Glomerular visceral epithelial cell (primary cell): Measurements from ENCODE around the gene FMO2.
"Not testable (repeated sequence)": the region's sequence is repeated elsewhere in the genome, so short reads cannot be mapped to it uniquely, and the experiment has no call there.

Experiments used
- DNase-seq: peaks from one replicate; pipeline ENCODE4 v3.0.0-alpha.2; 2016; ENCODE audit errors: extremely low spot score

The FMO2 gene

GRCh38 chr1:171219346-171220080 lies 34.4 kb downstream of the FMO2 start:
- DNase-seq: no peak

DNA sequence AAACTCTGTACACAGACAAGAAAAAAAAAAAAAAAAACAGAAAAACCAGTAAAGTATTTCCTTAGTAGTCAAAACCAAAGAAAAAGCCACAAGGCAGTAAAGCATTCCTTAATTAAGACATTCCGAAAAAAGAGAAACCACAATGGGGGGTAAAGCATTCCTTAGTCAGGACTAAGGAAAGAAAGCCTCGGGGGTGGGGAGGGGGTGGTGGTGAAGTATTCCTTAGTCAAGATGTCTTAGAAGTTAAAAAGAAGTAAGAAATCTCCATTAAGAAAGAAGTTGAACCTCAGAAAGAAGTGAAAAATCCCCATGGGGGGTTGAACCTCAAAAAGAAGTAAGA lies 35.0 kb downstream of the FMO2 start:
- DNase-seq: peak; percentile 78

DNA sequence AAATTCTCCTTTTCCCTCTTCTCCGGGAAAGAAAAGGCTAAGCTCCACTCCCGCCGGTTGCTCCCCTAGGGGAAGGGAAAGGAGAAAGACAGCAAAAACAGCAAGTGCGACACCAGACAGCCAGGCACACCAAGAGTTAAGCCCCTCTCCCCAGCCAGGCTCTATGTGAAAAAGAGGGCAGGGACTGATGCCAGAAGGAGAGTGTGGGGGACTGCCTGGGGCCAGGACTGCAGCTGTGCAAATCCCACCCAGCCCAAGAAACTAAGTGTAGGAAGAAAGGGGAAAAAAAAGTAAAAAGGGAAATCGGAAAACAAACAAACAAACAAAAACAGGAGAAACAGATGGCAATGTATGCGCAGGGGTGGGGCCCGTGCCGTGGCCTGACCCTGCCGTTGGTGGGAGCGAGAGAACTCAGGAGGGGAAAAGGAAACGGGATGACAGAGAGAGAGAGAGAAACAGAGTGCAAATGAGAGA lies 35.5 kb downstream of the FMO2 start:
- DNase-seq: peak; percentile 29

GRCh38 chr1:171221665-171222591 lies 36.8 kb downstream of the FMO2 start:
- DNase-seq: peak; percentile 26

DNA sequence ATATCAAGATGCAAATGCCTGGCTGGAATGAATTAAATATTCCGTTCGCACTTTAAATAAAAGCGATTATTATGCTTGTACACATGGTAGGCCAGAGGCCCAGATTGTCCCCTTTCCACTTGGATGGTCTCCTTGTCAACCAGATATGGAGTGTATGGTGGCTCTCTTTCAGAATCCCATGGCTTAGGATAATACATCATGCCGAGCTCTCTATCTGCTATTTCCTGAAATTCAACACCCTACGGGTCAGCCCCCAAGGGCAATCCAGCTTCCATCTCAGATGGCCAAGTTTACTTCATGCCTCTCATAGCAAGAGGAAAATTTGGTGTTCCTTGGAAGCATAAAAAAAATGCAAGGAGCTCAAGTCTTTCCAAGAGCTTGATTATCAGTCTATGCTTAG lies 37.8 kb downstream of the FMO2 start:
- no peak for DNase-seq

DNA sequence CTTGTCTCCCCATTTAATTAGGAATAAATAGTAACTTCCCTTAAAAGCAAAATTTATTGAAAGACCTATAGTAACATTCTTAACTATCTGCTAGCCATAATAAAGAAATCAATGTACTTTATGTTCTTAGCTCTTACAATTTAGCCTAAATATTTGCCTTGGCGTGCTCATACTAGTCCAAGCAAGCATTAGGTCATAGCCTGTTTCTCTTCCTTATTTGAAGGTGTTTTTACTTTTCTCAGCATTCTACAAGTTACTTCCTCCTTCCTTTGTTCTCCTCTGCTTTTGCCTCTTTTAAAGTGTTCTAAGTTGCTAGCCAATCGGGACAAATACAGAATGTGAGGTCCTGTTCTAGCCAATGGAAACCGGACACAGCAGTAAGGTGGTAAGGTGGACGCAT lies 39.2 kb downstream of the FMO2 start:
- not testable (repeated sequence) for DNase-seq

DNA sequence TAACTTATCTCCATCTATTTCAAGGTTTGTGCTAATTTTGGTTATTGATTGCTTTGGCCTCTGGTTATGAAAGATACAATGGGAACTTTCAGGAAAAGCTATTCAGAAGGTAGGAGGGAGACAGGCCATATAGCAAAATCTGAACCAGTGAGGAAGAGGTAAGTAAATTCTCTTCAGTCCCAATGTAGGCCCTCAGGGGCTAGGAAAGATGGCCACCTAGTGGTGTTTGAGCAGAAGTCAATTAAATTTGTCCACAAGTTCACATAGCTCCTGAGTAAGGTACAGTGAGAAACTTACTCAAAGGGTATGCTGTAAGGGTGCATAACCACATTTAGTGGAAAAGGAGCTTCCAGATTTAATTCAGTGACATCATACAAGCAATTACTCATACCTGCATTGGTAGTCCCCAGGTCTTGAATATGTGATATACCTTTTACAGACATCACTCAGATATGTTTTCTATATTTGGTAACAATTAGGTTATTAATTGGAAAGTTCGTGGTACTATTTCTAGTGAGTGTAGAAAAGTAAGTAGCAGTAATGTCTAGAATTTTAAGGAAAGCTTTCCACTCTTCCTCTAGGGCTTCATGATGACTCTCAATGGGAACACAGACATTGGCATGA lies 41.8 kb downstream of the FMO2 start:
- peak; percentile 70 for DNase-seq

- no peak for DNase-seq
Measured at GRCh38 chr1:171231326-171231725, 46.2 kb downstream of the FMO2 start.

DNA sequence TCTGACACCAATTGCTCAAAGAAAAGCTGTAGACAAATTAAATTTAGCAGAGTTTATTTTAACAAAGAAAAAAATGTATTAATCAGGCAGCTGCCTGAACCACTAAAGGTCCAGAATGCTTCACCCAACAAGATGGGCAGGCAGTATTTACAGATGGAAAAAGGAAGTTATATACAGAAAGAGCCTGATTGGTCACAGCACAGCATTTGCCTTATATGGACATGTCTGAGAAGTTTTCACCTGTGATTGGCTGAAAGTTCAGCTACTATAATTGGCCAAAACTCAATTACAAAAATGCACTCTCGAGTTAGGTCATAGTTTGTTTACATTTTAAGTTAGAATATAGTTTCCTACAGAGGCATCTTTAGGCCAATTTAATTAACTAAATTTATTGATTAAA lies 48.1 kb downstream of the FMO2 start:
- no peak for DNase-seq

DNA sequence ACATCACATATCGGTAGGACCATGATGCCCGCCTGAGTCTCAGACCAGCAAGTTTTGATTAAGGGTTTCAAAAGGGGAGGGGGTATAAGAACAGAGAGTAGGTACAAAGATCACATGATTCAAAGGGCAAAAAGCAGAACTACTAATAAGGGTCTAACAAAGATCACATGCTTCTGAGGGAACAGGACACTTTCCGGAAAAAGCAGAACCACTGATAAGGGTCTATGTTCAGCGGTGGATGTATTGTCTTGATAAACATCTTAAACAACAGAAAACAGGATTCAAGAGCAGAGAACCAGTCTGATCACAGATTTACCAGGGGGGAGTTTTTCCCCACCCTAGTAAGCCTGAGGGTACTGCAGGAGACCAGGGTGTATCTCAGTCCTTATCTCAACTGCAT lies 51.1 kb downstream of the FMO2 start:
- DNase-seq: not testable (repeated sequence)

GRCh38 chr1:171243878-171244277 lies 58.8 kb downstream of the FMO2 start:
- no peak for DNase-seq

GRCh38 chr1:171245458-171246064 lies 60.5 kb downstream of the FMO2 start:
- peak; percentile 44 for DNase-seq

DNA sequence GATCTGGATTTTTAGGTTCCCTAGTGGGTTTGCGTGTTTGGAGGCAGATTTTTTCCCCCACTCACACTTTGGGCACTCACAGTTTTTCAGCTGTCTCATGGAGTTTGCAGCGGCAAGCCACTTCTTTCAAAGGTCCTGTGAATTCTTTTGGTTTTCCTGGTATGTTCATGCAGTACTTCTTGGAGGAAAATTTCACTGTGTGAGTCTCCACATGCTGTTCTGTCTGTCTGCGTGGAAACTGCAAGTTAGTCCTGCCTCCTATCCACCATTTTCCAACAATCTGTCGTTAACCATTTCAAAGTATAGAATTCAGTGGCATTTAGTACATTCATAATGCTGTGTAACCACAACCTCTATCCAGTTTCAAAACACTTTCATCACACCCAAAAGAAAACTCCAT lies 62.4 kb downstream of the FMO2 start:
- DNase-seq: no peak

DNA sequence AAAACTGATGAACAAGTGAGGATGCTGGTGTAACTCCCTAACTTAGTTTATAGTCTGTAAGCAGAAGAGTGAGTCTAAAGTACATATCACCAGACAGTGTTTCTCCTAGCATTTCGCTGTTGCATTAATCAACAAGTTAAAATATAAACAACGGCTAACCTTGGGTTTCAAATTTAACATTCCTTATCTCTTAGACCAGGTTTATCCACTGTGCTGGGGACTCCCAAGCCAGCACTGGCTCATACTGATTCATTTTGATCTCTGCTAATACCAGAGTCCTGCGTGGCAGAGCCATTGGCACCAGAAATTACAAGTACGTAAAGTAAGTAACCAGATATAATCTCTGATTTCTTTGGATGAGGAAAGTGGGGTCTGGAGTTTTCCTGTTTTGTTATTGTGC lies 63.2 kb downstream of the FMO2 start, which contains the start of gene FMO1:
TSS of gene FMO1 (plus strand) at position 193 of the 400 bp plus-strand sequence. CDS start 9,594 bp downstream, outside the sequence.
- DNase-seq: no peak

DNA sequence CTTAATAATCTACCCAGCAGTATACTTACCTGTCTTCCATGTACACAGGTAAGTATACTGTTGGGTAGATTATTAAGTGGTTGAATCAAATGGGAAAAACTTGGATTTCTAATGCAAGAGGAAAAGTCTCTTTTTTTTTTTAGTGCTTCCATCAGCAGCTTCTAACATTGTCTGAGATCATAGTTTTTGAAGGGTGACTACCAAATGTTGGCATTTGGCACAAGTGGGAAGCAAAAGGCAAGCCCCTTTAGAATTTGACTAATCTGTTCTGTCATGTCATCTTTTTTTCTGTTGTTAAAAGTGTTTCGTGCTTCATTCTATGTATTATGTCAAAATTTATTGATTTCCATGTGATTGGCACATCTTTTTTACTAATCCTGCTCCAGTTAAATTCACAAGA lies 63.7 kb downstream of the FMO2 start:
- DNase-seq: no peak

- DNase-seq: no peak
Measured at GRCh38 chr1:171250263-171250662, 65.2 kb downstream of the FMO2 start.

- peak; percentile 25 for DNase-seq
Measured at GRCh38 chr1:171251042-171251951, 66.2 kb downstream of the FMO2 start.

- DNase-seq: no peak
Measured at GRCh38 chr1:171251952-171252300, 66.8 kb downstream of the FMO2 start.

DNA sequence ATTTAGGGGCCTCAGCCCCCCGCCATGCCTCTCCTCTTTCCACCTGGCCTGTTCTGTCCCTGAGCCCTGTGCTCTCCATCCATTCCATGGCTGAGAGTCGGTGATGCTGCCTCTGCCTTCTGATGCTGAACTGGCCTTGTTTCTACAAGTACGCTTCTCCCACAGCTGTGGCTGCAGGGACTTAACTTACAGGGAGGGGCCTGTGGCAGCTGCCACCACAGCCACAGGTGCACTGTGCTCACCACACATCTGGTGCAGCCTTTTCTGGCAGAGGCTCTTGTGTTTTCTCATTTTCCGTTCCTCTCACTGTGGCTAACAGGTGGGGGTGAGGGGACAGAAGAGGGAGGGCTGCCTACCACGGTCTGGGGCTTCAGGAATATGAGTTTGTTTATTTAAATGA lies 67.4 kb downstream of the FMO2 start:
- DNase-seq: no peak

- peak; percentile 25 for DNase-seq
Measured at GRCh38 chr1:171254859-171255258, 69.8 kb downstream of the FMO2 start.
